Kidney epithelial cell (primary cell): ENCODE data around the gene KMT2D. TPM values are rescaled to one million over a fixed set of nuclear protein-coding genes. Genes with fewer than 3 reads are reported as not detected.

Experiments
- DNase-seq: peaks from one replicate; pipeline ENCODE4 v3.0.0-alpha.2; 2010; ENCODE audit warnings: low read depth
- H3K27me3 ChIP-seq: 2 replicates; pipeline ENCODE4 v1.6.0; 2011; ENCODE audit warnings: low read length; ENCODE audit not compliant: control insufficient read depth, insufficient read depth
- H3K36me3 ChIP-seq: 2 replicates; pipeline ENCODE4 v1.5.1; 2011; ENCODE audit warnings: low read length; ENCODE audit not compliant: control insufficient read depth, insufficient read depth
- H3K4me3 ChIP-seq: 2 replicates; pipeline ENCODE4 v1.5.1; 2011; ENCODE audit warnings: low read depth, mild to moderate bottlenecking, control low read depth, low read length
- total RNA-seq: library from RNA; depleted of rRNA; stranded (reverse); fragments of >200 nt; gene quantifications from 2 replicates; pipeline ENCODE4 v1.2.3, GENCODE V29; 2015
- TF ChIP-seq, protein P1 (sequence below): IDR thresholded peaks from 2 replicates; pipeline ENCODE4 v1.5.1; 2011; ENCODE audit warnings: mild to moderate bottlenecking, moderate library complexity, low read length, control low read depth, inconsistent platforms; ENCODE audit not compliant: insufficient read depth, poor library complexity, severe bottlenecking

Gene KMT2D
- total RNA-seq, 1 donor from 2014 or later, result 71.8 TPM

DNA sequence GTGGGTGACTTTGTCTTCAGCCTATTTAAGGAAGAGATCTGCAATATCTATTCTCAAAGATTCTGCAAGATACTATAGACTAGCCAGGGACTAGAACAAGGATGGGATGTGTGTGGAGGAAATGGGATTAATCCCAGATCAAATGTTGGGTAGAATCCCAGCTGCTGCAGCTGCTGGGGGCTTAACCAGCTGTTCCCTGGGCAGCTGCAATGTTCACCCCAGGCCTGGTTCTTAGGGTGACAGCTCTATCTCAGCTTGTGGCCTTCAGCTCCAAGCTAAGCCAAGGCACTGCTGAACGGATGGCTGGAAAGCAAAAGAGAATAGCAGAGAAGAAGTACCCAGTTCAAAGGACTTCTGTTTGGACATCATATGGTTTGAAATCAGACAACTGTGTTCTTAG is 19.2 kb upstream of the KMT2D start:
- no peaks in the 10 kb centered on the region for H3K27me3 ChIP-seq
- TF ChIP-seq, protein P1, sequence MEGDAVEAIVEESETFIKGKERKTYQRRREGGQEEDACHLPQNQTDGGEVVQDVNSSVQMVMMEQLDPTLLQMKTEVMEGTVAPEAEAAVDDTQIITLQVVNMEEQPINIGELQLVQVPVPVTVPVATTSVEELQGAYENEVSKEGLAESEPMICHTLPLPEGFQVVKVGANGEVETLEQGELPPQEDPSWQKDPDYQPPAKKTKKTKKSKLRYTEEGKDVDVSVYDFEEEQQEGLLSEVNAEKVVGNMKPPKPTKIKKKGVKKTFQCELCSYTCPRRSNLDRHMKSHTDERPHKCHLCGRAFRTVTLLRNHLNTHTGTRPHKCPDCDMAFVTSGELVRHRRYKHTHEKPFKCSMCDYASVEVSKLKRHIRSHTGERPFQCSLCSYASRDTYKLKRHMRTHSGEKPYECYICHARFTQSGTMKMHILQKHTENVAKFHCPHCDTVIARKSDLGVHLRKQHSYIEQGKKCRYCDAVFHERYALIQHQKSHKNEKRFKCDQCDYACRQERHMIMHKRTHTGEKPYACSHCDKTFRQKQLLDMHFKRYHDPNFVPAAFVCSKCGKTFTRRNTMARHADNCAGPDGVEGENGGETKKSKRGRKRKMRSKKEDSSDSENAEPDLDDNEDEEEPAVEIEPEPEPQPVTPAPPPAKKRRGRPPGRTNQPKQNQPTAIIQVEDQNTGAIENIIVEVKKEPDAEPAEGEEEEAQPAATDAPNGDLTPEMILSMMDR, result no peak
- no peak for DNase-seq

DNA sequence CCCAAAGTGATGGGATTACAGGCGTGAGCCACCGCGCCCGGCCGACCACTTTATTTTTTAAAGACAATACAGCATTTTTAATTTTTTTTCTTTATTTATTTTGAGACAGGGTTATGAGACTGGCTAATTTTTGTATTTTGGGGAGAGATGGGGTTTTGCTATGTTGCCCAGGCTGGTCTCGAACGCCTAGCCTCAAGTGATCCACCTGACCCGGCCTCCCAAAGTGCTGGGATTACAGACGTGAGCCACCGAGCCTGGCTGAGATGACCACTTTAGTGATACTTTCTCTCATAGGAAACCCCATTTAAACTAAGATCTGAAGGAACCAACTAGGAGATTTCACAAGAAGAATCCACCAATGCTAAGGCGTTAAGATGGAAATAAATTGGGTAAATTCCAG is 10.4 kb upstream of the KMT2D start:
- H3K4me3 ChIP-seq, result no peak overlapping the region
- no peaks in the 10 kb centered on the region for H3K27me3 ChIP-seq
- no peak for DNase-seq
- TF ChIP-seq, protein P1, result no peak
- H3K36me3 ChIP-seq, result no peaks in the 10 kb centered on the region

More for the DNA sequence above, 19.2 kb upstream of the KMT2D start:
- H3K4me3 ChIP-seq, result no peak overlapping the region
- H3K36me3 ChIP-seq, result no peaks in the 10 kb centered on the region

DNA sequence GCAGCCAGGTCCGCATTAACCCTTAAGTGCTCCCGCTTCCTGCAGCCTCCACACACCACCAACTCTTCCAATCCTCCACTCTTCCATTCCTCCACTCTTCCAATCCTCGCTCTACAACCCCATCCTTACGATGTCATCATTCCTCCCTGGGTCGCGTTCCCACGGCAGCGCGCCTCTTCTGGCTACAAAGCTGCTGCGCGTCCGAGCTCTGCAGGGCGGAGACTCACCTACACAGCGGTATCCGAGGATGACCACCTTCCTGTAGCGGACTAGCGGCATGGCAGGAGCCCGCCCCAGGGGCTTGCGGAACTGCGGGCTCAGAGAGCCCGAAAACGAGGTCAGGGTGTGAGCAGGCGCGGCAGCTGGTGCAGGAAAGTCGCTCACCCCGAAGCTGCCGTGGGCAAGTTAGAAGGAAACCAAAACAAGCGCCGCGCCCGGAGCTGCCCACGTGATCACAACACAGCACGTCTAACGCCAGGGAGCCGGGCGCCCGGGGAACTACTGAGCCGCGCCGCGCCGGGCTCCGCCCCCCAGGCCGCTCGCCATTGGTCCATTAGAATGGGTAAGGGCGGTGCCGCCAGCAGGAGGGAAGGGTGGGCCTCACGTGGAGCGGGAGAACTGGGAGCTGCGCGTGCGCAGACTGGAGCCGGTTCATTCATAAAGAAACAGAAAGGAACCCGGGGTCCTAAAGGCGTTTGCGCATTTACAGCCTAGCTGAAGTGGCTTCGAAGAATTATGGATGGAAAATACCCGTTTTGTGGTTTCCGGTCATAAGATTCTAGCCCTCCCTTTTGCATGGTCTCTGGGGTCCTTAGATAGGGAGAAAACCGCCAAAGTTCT is 9.1 kb upstream of the KMT2D start, which contains the start of gene RHEBL1:
Gene RHEBL1, minus strand, starts transcription at position 473 of the 840 bp plus-strand sequence. Its CDS starts 194 bp downstream, at position 279.
- DNase-seq, result peak; percentile 76
- TF ChIP-seq, protein P1, result no peak
- no peaks in the 10 kb centered on the region for H3K36me3 ChIP-seq
- no peaks in the 10 kb centered on the region for H3K27me3 ChIP-seq
- H3K4me3 ChIP-seq, result peak within 1 kb of the TSS; percentile 73

DNA sequence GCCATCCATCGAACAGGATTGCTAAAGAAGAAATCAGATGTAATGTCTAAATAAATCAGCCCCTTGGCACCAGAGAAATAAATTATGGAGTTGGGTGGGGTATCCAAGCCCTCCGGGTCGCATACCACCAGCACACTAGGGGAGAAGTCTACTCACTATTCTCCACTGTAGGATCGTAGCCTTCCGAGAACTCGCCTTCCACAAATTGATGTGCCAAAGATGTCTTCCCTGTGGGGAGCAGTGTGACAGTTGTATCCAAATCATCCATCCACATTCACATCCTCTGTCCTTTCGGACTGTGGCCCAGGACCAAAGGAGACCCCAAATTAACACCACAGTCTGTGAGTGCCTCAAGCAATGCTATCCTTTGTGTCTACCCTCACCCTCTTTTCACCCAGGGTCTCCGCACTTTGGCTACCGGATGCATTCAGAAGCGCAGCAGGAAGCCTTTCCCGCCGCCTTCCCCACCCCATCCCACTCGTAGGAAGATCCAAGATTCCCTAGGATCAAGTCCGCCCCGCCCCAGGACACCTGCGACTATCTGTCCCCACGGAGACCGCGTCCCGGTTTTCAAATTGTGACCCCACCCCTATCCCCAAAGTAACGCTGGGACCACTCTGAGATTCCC is 8.4 kb upstream of the KMT2D start:
- Histone ChIP-seq H3K4me3 (peak overlapping the region; percentile 73), H3K27me3 (no peaks in the 10 kb centered on the region), H3K36me3 (no peaks in the 10 kb centered on the region)
- TF ChIP-seq, protein P1, result no peak
- DNase-seq, result no peak

DNA sequence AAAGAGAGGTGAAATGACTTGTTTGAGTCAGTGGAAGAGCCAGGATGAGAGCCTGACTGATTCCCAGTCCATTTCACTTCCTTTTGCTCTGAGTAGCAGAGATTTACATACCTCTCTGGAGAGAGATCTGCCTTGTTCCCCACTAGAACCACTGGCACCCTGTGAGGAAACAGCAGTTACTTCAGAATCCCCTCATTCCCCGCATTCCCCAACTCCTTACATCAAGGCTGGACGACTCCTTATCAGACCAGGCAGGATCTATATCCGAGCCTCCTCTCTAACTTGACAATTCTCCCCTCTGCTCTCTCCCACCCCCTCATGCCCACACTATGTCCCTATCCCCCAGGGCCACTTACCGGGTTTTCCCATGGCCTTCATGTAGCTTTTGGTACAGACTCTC is 5.5 kb upstream of the KMT2D start:
- TF ChIP-seq, protein P1, result no peak
- no peaks in the 10 kb centered on the region for H3K27me3 ChIP-seq
- no peak for DNase-seq
- H3K36me3 ChIP-seq, result no peaks in the 10 kb centered on the region
- H3K4me3 ChIP-seq, result no peak overlapping the region
